ENCODE data around the gene ZNF322.

ZNF322 gene

GRCh38 chr6:26592649-26593048, 66.9 kb downstream of the ZNF322 start:
- DNase-seq (ENCODE audit: low read depth in 4 of 4, low spot score in 1 of 4) = no peak

DNA sequence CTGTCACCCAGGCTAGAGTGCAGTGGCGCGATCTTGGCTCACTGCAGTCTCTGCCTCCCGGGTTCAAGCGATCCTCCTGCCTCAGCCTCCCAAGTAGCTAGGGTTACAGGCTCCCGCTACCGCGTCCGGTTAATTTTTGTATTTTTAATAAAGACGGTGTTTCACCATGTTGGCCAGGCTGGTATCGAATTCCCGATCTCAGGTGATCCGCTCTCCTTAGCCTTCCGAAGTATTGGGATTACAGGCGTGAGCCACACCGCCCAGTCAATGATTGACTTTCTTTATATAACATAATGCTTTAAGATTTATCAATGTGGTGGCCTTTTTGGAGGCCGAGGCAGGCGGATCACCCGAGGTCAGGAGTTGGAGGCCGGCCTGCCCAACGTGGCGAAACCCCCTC, 70.6 kb downstream of the ZNF322 start:
- no peak for DNase-seq (ENCODE audit: low read depth in 4 of 4, low spot score in 1 of 4)
